Subcutaneous abdominal adipose tissue (tissue), 5 donors: ENCODE results near the gene PELI2.
A peak's percentile ranks its signal among the peaks of the same experiment; 100 is the strongest.

ENCODE experiments used
- H3K27ac ChIP-seq: one replicate; pipeline ENCODE4 v1.7.0; 2013; ENCODE audit warnings: low read depth, mild to moderate bottlenecking, inconsistent platforms, low read length, moderate library complexity
- H3K27me3 ChIP-seq, 5 donors: one replicate each; pipeline ENCODE4 v1.7.0; 2013; ENCODE audit warnings: low read length in 5 of 5, inconsistent platforms in 1 of 5; ENCODE audit not compliant: control insufficient read depth in 5 of 5, insufficient read depth in 4 of 5
- H3K36me3 ChIP-seq, 5 donors: one replicate each; pipeline ENCODE4 v1.7.0; 2013; ENCODE audit warnings: low read length in 5 of 5; ENCODE audit not compliant: control insufficient read depth in 5 of 5, insufficient read depth in 5 of 5
- H3K4me1 ChIP-seq, 5 donors: one replicate each; pipeline ENCODE4 v1.7.0; 2013; ENCODE audit warnings: low read length in 5 of 5, mild to moderate bottlenecking in 3 of 5, moderate library complexity in 1 of 5; ENCODE audit not compliant: control insufficient read depth in 5 of 5, insufficient read depth in 5 of 5
- H3K4me3 ChIP-seq, 5 donors: one replicate each; pipeline ENCODE4 v1.7.0; 2013; ENCODE audit warnings: low read length in 5 of 5, low read depth in 1 of 5
- H3K9ac ChIP-seq, 5 donors: one replicate each; pipeline ENCODE4 v1.7.0; 2013; ENCODE audit warnings: low read length in 5 of 5, mild to moderate bottlenecking in 4 of 5, moderate library complexity in 3 of 5
- H3K9me3 ChIP-seq, 5 donors: one replicate each; pipeline ENCODE4 v1.7.0; 2013; ENCODE audit warnings: low read length in 5 of 5; ENCODE audit not compliant: control insufficient read depth in 5 of 5
- donor health status: healthy.
- donor health status: healthy.
- donor health status: healthy.
- donor health status: healthy.
- donor health status: healthy.

PELI2 gene, protein sequence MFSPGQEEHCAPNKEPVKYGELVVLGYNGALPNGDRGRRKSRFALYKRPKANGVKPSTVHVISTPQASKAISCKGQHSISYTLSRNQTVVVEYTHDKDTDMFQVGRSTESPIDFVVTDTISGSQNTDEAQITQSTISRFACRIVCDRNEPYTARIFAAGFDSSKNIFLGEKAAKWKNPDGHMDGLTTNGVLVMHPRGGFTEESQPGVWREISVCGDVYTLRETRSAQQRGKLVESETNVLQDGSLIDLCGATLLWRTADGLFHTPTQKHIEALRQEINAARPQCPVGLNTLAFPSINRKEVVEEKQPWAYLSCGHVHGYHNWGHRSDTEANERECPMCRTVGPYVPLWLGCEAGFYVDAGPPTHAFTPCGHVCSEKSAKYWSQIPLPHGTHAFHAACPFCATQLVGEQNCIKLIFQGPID

DNA sequence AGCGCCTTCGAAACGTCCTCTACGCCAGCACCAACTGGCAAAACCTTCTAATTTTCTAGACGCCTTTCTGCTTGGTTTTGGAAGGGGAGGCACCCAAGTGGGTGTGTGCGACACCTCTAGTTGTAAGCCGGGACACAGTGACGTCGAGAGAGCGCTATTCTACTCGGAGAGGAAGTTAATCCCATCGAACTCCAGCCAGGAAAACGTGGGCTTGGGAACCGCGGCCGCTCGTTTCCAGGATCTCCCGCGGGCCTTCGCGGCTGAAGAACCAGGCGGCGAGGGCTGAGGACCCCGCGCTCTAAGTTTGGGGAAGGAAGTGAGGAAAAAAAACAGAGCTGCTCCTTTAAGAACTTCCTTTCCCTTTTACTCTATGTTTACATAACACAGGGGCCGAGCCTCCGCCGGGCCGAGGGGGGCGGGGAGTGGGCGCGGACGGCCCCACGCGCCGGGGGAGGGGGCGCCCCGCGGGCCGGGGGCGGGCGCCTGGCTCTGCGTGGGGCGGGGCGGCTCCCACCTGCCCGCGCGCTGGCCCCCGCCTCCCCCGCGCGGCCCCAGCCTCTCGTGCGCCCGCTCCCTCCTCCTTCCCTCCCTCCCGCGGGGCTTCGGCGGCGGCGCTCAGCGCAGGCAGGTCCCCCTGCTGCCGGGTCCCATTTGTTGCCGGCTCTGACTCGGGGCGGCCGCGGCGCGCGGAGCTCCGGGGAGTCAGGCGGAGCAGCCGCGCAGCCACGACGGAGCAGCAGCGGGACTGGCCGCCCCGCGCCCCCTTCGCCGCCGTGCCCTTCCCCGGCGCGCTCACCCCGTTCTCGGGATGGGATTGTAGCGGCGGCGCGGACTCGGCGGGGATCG is at the start of gene PELI2:
PELI2 (plus strand) TSS at position 647 of the 846 bp plus-strand sequence. CDS start 250 bp downstream, outside the sequence.
- peaks cover 2 to 29% (median 25%) of the 10 kb centered on the region in 5 donors for H3K4me1 ChIP-seq
- H3K27ac ChIP-seq, result peak within 1 kb of the TSS; percentile 67
- no peaks in the 10 kb centered on the region for H3K27me3 ChIP-seq
- no peaks in the 10 kb centered on the region for H3K9me3 ChIP-seq
- peak within 1 kb of the TSS; percentile 73 to 92 (median 85) for H3K4me3 ChIP-seq
- H3K36me3 ChIP-seq, result no peaks in the 10 kb centered on the region
- H3K9ac ChIP-seq, result peak within 1 kb of the TSS; percentile 10 to 89 (median 59)

DNA sequence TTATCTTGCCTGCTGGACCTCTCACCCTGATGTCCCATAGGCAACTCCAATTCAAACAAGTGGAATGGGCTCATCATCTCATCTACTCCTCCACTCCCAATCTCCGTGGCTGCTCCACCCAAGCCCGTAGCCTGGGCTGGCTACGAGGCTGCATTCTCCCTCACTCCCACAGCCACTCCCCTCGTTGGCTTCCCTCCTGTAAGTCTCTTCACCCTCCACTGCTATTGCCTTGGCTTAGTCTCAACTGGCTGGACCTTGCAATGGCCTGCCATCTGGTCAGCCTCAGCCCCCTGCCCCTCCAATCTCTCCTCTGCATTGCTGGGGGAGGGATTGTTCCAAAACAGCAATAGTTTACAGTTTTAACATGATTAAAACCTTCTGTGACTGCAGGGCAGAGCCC is 44.4 kb upstream of the PELI2 start:
- H3K4me3 ChIP-seq, result no peak overlapping the region
- no peaks in the 10 kb centered on the region for H3K27me3 ChIP-seq
- H3K36me3 ChIP-seq, result no peaks in the 10 kb centered on the region
- H3K4me1 ChIP-seq, result no peaks in the 10 kb centered on the region
- no peak overlapping the region for H3K9ac ChIP-seq
- H3K9me3 ChIP-seq, result no peaks in the 10 kb centered on the region
- H3K27ac ChIP-seq, result no peak overlapping the region

DNA sequence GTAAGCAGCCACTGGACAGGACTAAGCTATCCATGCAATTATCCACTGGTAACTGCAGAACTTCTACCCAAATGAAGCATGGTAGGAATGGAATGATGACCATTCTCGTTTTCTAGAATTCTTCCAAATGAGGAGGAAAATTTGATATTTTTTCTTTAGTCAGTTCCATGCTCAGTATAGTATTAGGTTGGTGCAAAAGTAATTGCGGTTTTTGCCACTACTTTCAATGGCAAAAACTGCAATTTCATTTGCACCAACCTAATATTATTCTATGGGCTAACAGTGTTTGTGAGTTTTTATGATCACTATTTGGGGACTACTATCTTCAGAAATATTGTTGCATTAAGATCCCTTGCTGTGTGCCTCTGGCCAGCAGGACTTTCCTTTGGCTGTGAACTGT is 42.9 kb upstream of the PELI2 start:
- no peaks in the 10 kb centered on the region for H3K4me1 ChIP-seq
- no peak overlapping the region for H3K27ac ChIP-seq
- no peaks in the 10 kb centered on the region for H3K36me3 ChIP-seq
- H3K9ac ChIP-seq, result no peak overlapping the region
- no peak overlapping the region for H3K4me3 ChIP-seq
- no peaks in the 10 kb centered on the region for H3K27me3 ChIP-seq
- no peaks in the 10 kb centered on the region for H3K9me3 ChIP-seq

DNA sequence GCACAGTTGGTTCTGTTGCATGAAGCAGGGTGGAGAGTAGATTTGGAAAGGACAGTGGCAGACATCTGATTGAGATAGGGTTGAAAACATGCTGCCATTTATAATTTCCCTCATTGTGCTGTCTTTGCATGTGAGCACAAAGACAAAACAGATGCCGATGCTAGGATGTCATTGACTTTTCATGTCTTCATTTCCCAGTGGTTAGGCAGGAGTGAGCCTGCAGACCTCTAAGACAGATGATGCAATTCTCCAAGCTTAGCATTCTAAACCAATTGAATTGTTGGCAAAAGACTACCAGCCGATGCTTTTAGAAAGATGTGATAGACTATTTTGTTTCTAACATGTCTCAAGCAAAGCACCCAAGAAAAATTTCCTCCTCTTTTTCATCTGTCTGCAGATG is 37.1 kb upstream of the PELI2 start:
- H3K27ac ChIP-seq, result no peak overlapping the region
- no peaks in the 10 kb centered on the region for H3K27me3 ChIP-seq
- H3K9me3 ChIP-seq, result no peaks in the 10 kb centered on the region
- no peak overlapping the region for H3K4me3 ChIP-seq
- H3K36me3 ChIP-seq, result no peaks in the 10 kb centered on the region
- no peaks in the 10 kb centered on the region for H3K4me1 ChIP-seq
- H3K9ac ChIP-seq, result no peak overlapping the region

DNA sequence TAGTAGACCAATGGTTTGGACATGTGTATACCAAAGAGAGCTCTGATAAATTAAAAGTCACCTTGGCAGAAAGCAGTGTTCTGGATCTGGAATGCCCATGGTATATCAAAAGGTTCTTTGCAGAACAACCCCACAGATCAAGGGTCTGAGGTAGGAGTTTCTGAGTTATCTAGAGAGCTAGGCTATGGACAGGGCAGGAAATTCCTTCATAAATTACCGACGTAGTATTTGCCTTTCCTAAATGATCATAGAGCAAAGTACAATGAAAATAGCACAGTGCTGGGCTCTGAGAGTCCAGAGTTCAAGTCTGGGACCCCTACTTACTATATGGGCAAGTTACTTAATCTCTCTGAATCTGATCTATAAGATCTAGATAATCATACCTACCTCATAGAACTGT is 35.3 kb upstream of the PELI2 start:
- no peaks in the 10 kb centered on the region for H3K9me3 ChIP-seq
- H3K27ac ChIP-seq, result no peak overlapping the region
- no peak overlapping the region for H3K9ac ChIP-seq
- H3K36me3 ChIP-seq, result no peaks in the 10 kb centered on the region
- no peak overlapping the region for H3K4me3 ChIP-seq
- H3K27me3 ChIP-seq, result no peaks in the 10 kb centered on the region
- no peaks in the 10 kb centered on the region for H3K4me1 ChIP-seq

DNA sequence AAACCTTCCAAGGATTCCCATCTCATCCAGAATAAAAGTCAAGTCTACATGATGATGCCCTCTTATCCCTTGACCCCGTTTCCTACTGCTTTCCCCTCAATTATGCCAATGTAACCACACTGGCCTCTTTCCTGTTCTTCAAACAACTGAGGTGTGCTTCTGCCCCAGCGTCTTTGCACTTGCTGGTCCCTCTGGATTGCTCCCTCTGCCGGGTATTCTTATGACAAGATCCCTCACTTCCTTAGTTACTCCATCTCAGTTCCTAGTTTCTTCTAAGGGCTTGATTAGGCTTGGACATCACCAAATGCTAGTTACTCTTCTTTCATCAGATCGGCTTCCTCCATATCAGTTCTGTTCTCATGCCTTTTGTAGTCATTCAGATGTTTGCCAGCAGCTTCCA is 32.7 kb upstream of the PELI2 start:
- Histone ChIP-seq H3K4me1 (no peaks in the 10 kb centered on the region), H3K27me3 (no peaks in the 10 kb centered on the region), H3K9me3 (no peaks in the 10 kb centered on the region), H3K36me3 (no peaks in the 10 kb centered on the region), H3K9ac (no peak overlapping the region), H3K27ac (no peak overlapping the region), H3K4me3 (no peak overlapping the region)

DNA sequence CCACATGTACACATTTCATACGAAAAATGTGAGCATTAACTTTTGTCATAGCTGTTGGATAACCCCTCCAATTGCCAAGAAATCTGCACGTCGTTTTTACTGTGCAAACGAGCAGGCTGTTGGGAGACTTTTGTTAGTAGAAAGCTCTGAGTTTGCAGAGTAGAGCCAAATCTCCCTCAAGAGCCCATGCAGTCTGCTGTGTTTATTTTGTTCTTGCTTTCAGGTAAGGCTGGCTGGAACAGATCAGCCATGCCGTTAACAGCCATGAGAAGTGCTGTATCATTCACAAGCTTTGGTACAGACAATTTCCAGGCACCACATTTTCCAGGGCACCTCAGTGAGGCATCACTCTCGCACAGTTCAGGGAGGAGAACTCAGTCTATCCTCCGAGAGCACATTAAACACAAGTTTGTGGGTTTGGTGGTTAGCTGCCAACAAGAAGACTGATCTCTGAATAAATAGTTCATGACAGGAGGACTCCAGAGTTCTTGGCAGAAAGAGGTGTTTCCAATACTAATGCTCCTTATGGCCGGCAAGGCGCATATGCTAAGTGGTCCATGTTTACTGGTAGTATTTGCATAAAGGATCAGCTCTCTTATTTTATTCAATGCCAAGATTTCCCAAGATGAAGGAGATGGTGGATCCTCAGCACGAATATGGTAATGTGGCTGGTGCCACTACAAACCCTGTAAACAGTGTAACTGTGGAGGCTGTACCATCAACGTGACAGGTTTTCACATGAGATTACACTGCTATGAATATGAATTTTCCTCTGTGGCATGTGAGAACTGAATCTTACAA is 30.3 kb upstream of the PELI2 start:
- Histone ChIP-seq H3K27ac (no peak overlapping the region), H3K4me3 (no peak overlapping the region), H3K9me3 (no peaks in the 10 kb centered on the region)

DNA sequence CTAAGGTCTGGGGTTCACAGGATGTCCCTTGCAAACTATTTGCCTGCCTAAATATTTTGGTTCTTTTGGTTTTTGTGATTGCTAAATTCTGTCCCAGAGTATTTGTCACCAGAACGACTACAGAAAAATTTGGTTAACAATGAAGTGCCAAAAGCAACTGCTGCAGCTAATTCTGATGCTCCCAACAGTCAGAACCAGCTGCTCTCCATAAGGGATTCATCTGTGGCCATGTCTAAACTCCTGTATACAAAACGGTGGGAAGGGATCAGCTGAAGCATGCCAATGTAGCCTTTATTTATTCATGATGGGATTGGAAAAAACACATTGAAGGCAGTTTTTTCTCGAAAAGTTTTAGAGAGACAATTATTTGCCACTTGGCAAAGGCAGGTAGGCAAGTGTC is 29.3 kb upstream of the PELI2 start:
- H3K9me3 ChIP-seq, result no peaks in the 10 kb centered on the region
- no peak overlapping the region for H3K9ac ChIP-seq
- H3K4me3 ChIP-seq, result no peak overlapping the region
- no peaks in the 10 kb centered on the region for H3K27me3 ChIP-seq
- H3K36me3 ChIP-seq, result no peaks in the 10 kb centered on the region
- no peaks in the 10 kb centered on the region for H3K4me1 ChIP-seq
- no peak overlapping the region for H3K27ac ChIP-seq

More for the DNA sequence above, 30.3 kb upstream of the PELI2 start:
- no peaks in the 10 kb centered on the region for H3K4me1 ChIP-seq
- no peak overlapping the region for H3K9ac ChIP-seq
- H3K27me3 ChIP-seq, result no peaks in the 10 kb centered on the region
- no peaks in the 10 kb centered on the region for H3K36me3 ChIP-seq

DNA sequence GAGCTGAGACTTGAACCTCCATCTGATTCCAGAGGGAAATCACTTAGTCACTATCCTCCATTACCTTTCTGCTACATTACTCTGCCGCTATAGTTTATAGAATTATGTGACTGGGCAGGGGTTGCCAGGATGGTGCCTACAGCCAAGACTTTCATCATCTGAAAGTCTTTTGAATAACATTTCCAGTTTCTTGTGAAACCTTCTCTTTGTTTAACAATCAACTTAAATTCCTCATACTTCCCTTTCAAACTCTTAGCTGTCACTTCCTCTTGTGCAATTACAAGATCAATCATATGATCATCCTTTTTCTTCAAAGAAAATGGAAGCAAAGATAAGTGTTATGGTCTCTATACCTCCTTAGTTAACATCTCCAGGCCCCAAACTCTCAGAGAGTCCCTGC is 25.4 kb upstream of the PELI2 start:
- H3K9ac ChIP-seq, result no peak overlapping the region
- no peak overlapping the region for H3K4me3 ChIP-seq
- no peaks in the 10 kb centered on the region for H3K9me3 ChIP-seq
- H3K27ac ChIP-seq, result no peak overlapping the region
- H3K4me1 ChIP-seq, result no peaks in the 10 kb centered on the region
- peaks cover 0 to 6% (median 0%) of the 10 kb centered on the region in 5 donors for H3K27me3 ChIP-seq
- no peaks in the 10 kb centered on the region for H3K36me3 ChIP-seq
